MM.1S (cell line): ENCODE measurements around the gene MEAF6.

Experiments used
- DNase-seq: peaks from one replicate; pipeline ENCODE4 v3.0.0-alpha.2; 2015
- H2AFZ ChIP-seq: fragments of 300-600 bp; sonication (generic); 2 replicates; pipeline ENCODE4 v1.6.0; 2016; ENCODE audit warnings: antibody characterized with exemption, low read length
- H3F3A ChIP-seq: fragments of 300-600 bp; sonication (generic); 2 replicates; pipeline ENCODE4 v1.6.1; 2016; ENCODE audit warnings: mild to moderate bottlenecking, antibody characterized with exemption, low read length, moderate library complexity, mixed read lengths; ENCODE audit not compliant: insufficient read depth
- H3K27ac ChIP-seq: fragments of 300-600 bp; sonication (generic); 2 replicates; pipeline ENCODE4 v1.5.1; 2016; ENCODE audit warnings: mild to moderate bottlenecking, low read length
- H3K27me3 ChIP-seq: fragments of 300-600 bp; sonication (generic); replicated peaks from 2 replicates; pipeline ENCODE4 v1.6.0; 2016; ENCODE audit warnings: low read length; ENCODE audit not compliant: insufficient read depth
- H3K36me3 ChIP-seq: fragments of 300-600 bp; sonication (generic); replicated peaks from 2 replicates; pipeline ENCODE4 v1.6.1; 2016; ENCODE audit warnings: mild to moderate bottlenecking, low read length, mixed read lengths; ENCODE audit not compliant: insufficient read depth
- H3K4me1 ChIP-seq: fragments of 300-600 bp; sonication (generic); 2 replicates; pipeline ENCODE4 v1.6.1; 2016; ENCODE audit warnings: low read length, mixed read lengths
- H3K4me2 ChIP-seq: fragments of 300-600 bp; sonication (generic); 2 replicates; pipeline ENCODE4 v1.6.0; 2016; ENCODE audit warnings: low read depth, low read length
- H3K4me3 ChIP-seq: fragments of 300-600 bp; sonication (generic); 2 replicates; pipeline ENCODE4 v1.5.1; 2016; ENCODE audit warnings: low read length, mixed read lengths
- H3K79me2 ChIP-seq: fragments of 300-600 bp; sonication (generic); 2 replicates; pipeline ENCODE4 v1.6.1; 2016; ENCODE audit warnings: mixed run types, low read length, mixed read lengths
- H3K9ac ChIP-seq: fragments of 300-600 bp; sonication (generic); 2 replicates; pipeline ENCODE4 v1.6.1; 2016; ENCODE audit warnings: low read length, mixed read lengths
- H3K9me2 ChIP-seq: fragments of 300-600 bp; sonication (generic); replicated peaks from 2 replicates; pipeline ENCODE4 v1.6.1; 2016; ENCODE audit warnings: mild to moderate bottlenecking, low read length, mixed read lengths; ENCODE audit not compliant: insufficient read depth
- H3K9me3 ChIP-seq: fragments of 300-600 bp; sonication (generic); replicated peaks from 2 replicates; pipeline ENCODE4 v1.6.1; 2016; ENCODE audit warnings: mild to moderate bottlenecking, low read length, mixed read lengths; ENCODE audit not compliant: insufficient read depth
- H4K20me1 ChIP-seq: fragments of 300-600 bp; sonication (generic); 2 replicates; pipeline ENCODE4 v1.6.1; 2016; ENCODE audit warnings: mild to moderate bottlenecking, low read length, moderate library complexity, mixed read lengths; ENCODE audit not compliant: insufficient read depth
- EZH2 ChIP-seq: fragments of 300-600 bp; sonication (generic); optimal IDR thresholded peaks from 2 replicates; pipeline ENCODE3; 2017; ENCODE audit warnings: low read depth, mild to moderate bottlenecking, antibody characterized with exemption, low read length, mixed read lengths
- EZH2phosphoT487 ChIP-seq: fragments of 300-600 bp; sonication (generic); IDR thresholded peaks from 2 replicates; pipeline ENCODE4 v1.6.1; 2018; ENCODE audit warnings: antibody characterized with exemption, low read length
- TF ChIP-seq, protein P1 (sequence below): fragments of 300-600 bp; sonication (generic); IDR thresholded peaks from 2 replicates; pipeline ENCODE4 v1.5.1; 2016; ENCODE audit warnings: antibody characterized with exemption, low read length, mixed read lengths

The MEAF6 gene

DNA sequence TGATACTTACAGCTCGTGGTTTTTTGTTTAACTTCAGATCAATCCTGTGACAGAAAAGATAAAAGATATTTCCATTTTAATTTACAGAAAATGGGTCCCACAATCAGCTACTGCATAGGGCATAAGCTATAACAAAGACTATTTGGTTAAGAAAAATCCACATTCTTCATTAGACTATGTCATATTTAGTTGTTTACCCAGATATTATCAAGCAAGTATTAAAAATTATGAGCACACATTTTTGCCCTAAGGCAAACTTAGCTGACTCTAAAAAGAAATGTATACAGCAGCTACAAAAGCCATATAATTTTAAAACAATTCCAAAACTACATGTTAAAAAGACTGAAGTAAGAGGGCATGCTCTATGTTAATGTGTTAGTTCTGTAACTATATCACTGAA lies 18.7 kb downstream of the MEAF6 start:
- H3K27me3 ChIP-seq: no peaks in the 10 kb centered on the region
- H3K27ac ChIP-seq: no peak overlapping the region
- H3K4me3 ChIP-seq: no peak overlapping the region
- no peak overlapping the region for H2AFZ ChIP-seq
- H3K9me2 ChIP-seq: no peaks in the 10 kb centered on the region
- H3K4me2 ChIP-seq: no peak overlapping the region
- DNase-seq: no peak
- H3K36me3 ChIP-seq: no peaks in the 10 kb centered on the region; the same call in 1 of the 2 replicates
- no peak overlapping the region for H3K9ac ChIP-seq
- no peaks in the 10 kb centered on the region for H4K20me1 ChIP-seq
- H3K9me3 ChIP-seq: no peaks in the 10 kb centered on the region
- H3K4me1 ChIP-seq: peaks cover 4% of the 10 kb centered on the region
- TF ChIP-seq EZH2 (no peak), EZH2phosphoT487 (no peak)
- TF ChIP-seq, protein P1, sequence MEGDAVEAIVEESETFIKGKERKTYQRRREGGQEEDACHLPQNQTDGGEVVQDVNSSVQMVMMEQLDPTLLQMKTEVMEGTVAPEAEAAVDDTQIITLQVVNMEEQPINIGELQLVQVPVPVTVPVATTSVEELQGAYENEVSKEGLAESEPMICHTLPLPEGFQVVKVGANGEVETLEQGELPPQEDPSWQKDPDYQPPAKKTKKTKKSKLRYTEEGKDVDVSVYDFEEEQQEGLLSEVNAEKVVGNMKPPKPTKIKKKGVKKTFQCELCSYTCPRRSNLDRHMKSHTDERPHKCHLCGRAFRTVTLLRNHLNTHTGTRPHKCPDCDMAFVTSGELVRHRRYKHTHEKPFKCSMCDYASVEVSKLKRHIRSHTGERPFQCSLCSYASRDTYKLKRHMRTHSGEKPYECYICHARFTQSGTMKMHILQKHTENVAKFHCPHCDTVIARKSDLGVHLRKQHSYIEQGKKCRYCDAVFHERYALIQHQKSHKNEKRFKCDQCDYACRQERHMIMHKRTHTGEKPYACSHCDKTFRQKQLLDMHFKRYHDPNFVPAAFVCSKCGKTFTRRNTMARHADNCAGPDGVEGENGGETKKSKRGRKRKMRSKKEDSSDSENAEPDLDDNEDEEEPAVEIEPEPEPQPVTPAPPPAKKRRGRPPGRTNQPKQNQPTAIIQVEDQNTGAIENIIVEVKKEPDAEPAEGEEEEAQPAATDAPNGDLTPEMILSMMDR: no peak
- no peaks in the 10 kb centered on the region for H3F3A ChIP-seq
- H3K79me2 ChIP-seq: no peaks in the 10 kb centered on the region

DNA sequence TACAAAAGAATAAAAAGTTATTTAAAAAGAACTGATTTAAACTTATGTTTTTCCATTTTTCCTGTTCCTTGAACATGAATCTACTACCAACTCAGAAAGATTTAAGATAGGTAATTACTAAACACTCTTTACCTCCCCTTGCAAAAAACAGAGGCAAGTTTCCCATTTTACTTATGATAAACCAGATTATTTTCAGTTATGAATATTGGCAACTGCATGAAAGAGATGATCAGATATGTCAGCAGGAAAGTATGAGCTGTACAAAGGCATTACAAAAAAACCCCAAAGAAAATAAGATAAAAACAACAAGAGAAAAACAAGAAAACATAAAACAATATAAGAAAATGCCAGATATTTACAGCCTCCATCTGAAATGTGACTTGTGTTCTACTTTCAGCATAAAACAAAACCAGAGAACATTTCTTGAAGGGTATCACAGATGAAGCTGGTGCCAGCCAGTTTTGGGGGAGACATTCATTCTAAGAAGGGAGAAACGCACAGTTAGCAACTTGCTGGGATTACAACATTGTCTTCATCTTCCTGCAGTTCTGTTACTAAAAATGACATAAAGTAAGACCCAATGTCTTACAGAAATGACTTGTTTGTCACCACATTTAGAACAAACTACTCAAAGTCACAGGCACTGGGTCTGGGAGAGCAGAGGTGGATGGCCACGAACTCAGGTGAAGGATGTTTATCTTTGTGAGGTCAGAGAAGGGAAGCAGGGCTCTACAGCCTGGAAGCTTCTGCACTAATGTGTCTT lies 21.0 kb downstream of the MEAF6 start:
- Histone ChIP-seq H3K27me3 (no peaks in the 10 kb centered on the region), H2AFZ (no peak overlapping the region), H3K4me1 (peaks cover 4% of the 10 kb centered on the region), H3K9me3 (no peaks in the 10 kb centered on the region), H3K36me3 (no peaks in the 10 kb centered on the region; the same call in 1 of the 2 replicates), H3K4me2 (no peak overlapping the region), H3F3A (no peaks in the 10 kb centered on the region), H3K79me2 (no peaks in the 10 kb centered on the region), H3K9me2 (no peaks in the 10 kb centered on the region), H3K9ac (no peak overlapping the region), H4K20me1 (no peaks in the 10 kb centered on the region), H3K27ac (no peak overlapping the region), H3K4me3 (no peak overlapping the region)
- no peak for DNase-seq
- no peak for TF ChIP-seq EZH2phosphoT487
- TF ChIP-seq, protein P1: no peak
- no peak for TF ChIP-seq EZH2

DNA sequence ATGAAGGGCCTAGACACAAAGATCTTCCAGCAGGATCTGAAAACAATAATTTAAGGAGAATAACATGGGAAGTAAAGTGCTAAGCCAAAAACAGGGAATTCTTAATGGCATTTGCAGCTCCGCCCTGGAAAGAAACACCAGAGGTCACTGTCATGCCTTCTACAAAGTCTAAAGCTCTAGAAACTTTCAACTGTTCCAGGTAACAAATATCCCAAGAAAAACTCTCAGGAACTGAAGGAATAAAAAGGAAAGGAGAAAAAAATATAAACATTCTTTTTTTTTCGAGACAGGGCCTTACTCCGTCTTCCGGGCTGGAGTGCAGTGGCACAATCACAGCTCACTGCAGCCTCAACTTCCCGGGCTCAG lies 27.0 kb downstream of the MEAF6 start:
- DNase-seq: no peak
- Histone ChIP-seq H3K9ac (no peak overlapping the region), H3K27me3 (no peaks in the 10 kb centered on the region), H3K4me2 (no peak overlapping the region), H3K79me2 (no peaks in the 10 kb centered on the region), H2AFZ (no peak overlapping the region), H3K4me3 (no peak overlapping the region), H3F3A (peaks cover 21% of the 10 kb centered on the region), H3K27ac (no peak overlapping the region), H3K9me2 (no peaks in the 10 kb centered on the region), H3K4me1 (no peaks in the 10 kb centered on the region), H3K9me3 (no peaks in the 10 kb centered on the region), H3K36me3 (no peaks in the 10 kb centered on the region), H4K20me1 (no peaks in the 10 kb centered on the region)
- TF ChIP-seq, protein P1: no peak
- TF ChIP-seq EZH2phosphoT487: no peak
